H1 (cell line): ENCODE measurements around the gene IFNW1. TPM values are rescaled to one million over a fixed set of nuclear protein-coding genes. Genes with fewer than 3 reads are reported as not detected.
"Not testable (repeated sequence)": the region's sequence is repeated elsewhere in the genome, so short reads cannot be mapped to it uniquely, and the experiment has no call there.

Experiments used
- CTCF ChIA-PET: fragments of 300-600 bp; sonication (Branson Sonifier 250); formaldehyde crosslinking; loops from one replicate; lab custom pipeline; 2021; ENCODE audit not compliant: partially characterized antibody; lab: Charles Lee
- POLR2A ChIA-PET: fragments of 300-600 bp; sonication (Branson Sonifier 250); formaldehyde crosslinking; loops from one replicate; lab custom pipeline; 2021; ENCODE audit warnings: inconsistent platforms; ENCODE audit not compliant: partially characterized antibody; lab: Charles Lee
- DNase-seq, 2 experiments: peaks; one replicate each; pipeline versions ENCODE4 v3.0.0 to v3.0.0-alpha.2; 2010 to 2022; ENCODE audit warnings: low spot score in 2 of 2, low read depth in 1 of 2, mixed read lengths in 1 of 2
- FAIRE-seq: peaks from 2 replicates; lab custom pipeline; 2011; peaks lifted over from hg19 to GRCh38; lab: Jason Lieb, UNC
- H2AFZ ChIP-seq: 2 replicates; pipeline ENCODE4 v1.8.1; 2012; ENCODE audit warnings: low read length, inconsistent platforms
- H2AK5ac ChIP-seq: 2 replicates; pipeline ENCODE4 v1.6.1; 2013; ENCODE audit warnings: low read depth, low read length
- H2BK120ac ChIP-seq: replicated peaks from 2 replicates; pipeline ENCODE3; 2013; ENCODE audit warnings: low read depth, low read length, inconsistent platforms
- H2BK12ac ChIP-seq: 2 replicates; pipeline ENCODE4 v1.6.1; 2013; ENCODE audit warnings: low read depth, low read length
- H2BK15ac ChIP-seq: 2 replicates; pipeline ENCODE4 v1.6.1; 2013; ENCODE audit warnings: low read length
- H2BK20ac ChIP-seq: 2 replicates; pipeline ENCODE4 v1.6.1; 2013; ENCODE audit warnings: low read length
- H2BK5ac ChIP-seq: 2 replicates; pipeline ENCODE4 v1.6.1; 2013; ENCODE audit warnings: low read depth, low read length
- H3K14ac ChIP-seq: 2 replicates; pipeline ENCODE4 v1.6.1; 2013; ENCODE audit warnings: inconsistent platforms; ENCODE audit not compliant: insufficient read length
- H3K18ac ChIP-seq: 2 replicates; pipeline ENCODE4 v1.6.1; 2013; ENCODE audit warnings: low read length; ENCODE audit errors: extremely low read depth
- H3K23ac ChIP-seq: 2 replicates; pipeline ENCODE4 v1.6.1; 2013; ENCODE audit warnings: inconsistent platforms; ENCODE audit not compliant: insufficient read length
- H3K23me2 ChIP-seq: 2 replicates; pipeline ENCODE4 v1.6.1; 2013; ENCODE audit warnings: low read depth, low read length
- H3K27ac ChIP-seq: 2 replicates; pipeline ENCODE4 v1.6.1; 2011; ENCODE audit warnings: low read depth, low read length, inconsistent platforms
- H3K27me3 ChIP-seq, 4 experiments: replicated peaks in 1 of 4; 1 replicate in 1 of 4; 2 replicates in 3 of 4; pipeline versions ENCODE4 v1.6.1 to v1.8.1; 2011 to 2013; ENCODE audit warnings: low read length in 3 of 4, mild to moderate bottlenecking in 3 of 4, inconsistent platforms in 2 of 4, mixed read lengths in 2 of 4, moderate library complexity in 1 of 4; ENCODE audit not compliant: control insufficient read depth in 3 of 4, insufficient read depth in 3 of 4; ENCODE audit errors: extremely low read depth in 1 of 4
- H3K36me3 ChIP-seq, 4 experiments: 2 replicates each; pipeline versions ENCODE4 v1.6.1 to v1.8.1; 2011 to 2013; ENCODE audit warnings: mild to moderate bottlenecking in 4 of 4, low read length in 3 of 4, moderate library complexity in 2 of 4, control low read depth in 1 of 4, inconsistent platforms in 1 of 4; ENCODE audit not compliant: insufficient read depth in 4 of 4, control insufficient read depth in 2 of 4
- H3K4ac ChIP-seq: replicated peaks from 2 replicates; pipeline ENCODE3; 2013; ENCODE audit warnings: low read length, low read depth, mixed read lengths, inconsistent platforms; ENCODE audit not compliant: insufficient read length
- H3K4me1 ChIP-seq, 4 experiments: replicated peaks in 1 of 4; 1 replicate in 1 of 4; 2 replicates in 3 of 4; pipeline versions ENCODE4 v1.6.1 to v1.8.1; 2011 to 2013; ENCODE audit warnings: low read length in 3 of 4, inconsistent platforms in 2 of 4, mixed read lengths in 1 of 4; ENCODE audit not compliant: insufficient read depth in 4 of 4, control insufficient read depth in 3 of 4
- H3K4me2 ChIP-seq, 2 experiments: 2 replicates each; pipeline versions ENCODE4 v1.6.1 to v1.8.1; 2011 to 2013; ENCODE audit warnings: low read depth in 2 of 2, low read length in 2 of 2, control low read depth in 1 of 2, inconsistent platforms in 1 of 2, mild to moderate bottlenecking in 1 of 2; ENCODE audit not compliant: insufficient read depth in 1 of 2
- H3K4me3 ChIP-seq, 4 experiments: fragments of 200-600, 300-600 bp in 1 of 4; sonication (generic), shearing (Covaris generic), sonication (Bioruptor Twin) in 1 of 4; 2 replicates each; pipeline versions ENCODE4 v1.5.1 to v1.8.1; 2011 to 2016; ENCODE audit warnings: low read length in 4 of 4, low read depth in 3 of 4, control low read depth in 2 of 4, inconsistent platforms in 2 of 4, mild to moderate bottlenecking in 2 of 4, mixed read lengths in 1 of 4, moderate library complexity in 1 of 4; ENCODE audit not compliant: insufficient read depth in 2 of 4; ENCODE audit errors: extremely low read depth in 1 of 4
- H3K56ac ChIP-seq: replicated peaks from 2 replicates; pipeline ENCODE3; 2013; ENCODE audit warnings: low read depth, mild to moderate bottlenecking, mixed read lengths, low read length, inconsistent platforms; ENCODE audit not compliant: insufficient read length
- H3K79me1 ChIP-seq: 2 replicates; pipeline ENCODE4 v1.6.1; 2013; ENCODE audit warnings: low read depth, low read length, control low read depth
- H3K79me2 ChIP-seq, 2 experiments: 2 replicates each; pipeline versions ENCODE4 v1.6.1 to v1.8.1; 2012 to 2013; ENCODE audit warnings: low read length in 2 of 2, mild to moderate bottlenecking in 2 of 2, inconsistent platforms in 1 of 2; ENCODE audit not compliant: insufficient read depth in 2 of 2, control insufficient read depth in 1 of 2
- H3K9ac ChIP-seq, 4 experiments: replicated peaks in 1 of 4; 1 replicate in 1 of 4; 2 replicates in 3 of 4; pipeline versions ENCODE4 v1.6.1 to v1.8.1; 2011 to 2013; ENCODE audit warnings: low read depth in 3 of 4, low read length in 3 of 4, control low read depth in 2 of 4, mild to moderate bottlenecking in 2 of 4, moderate library complexity in 2 of 4, inconsistent platforms in 1 of 4; ENCODE audit errors: extremely low read depth in 1 of 4
- H3K9me3 ChIP-seq, 2 experiments: 2 replicates each; pipeline versions ENCODE4 v1.6.1 to v1.8.1; 2012 to 2013; ENCODE audit warnings: mild to moderate bottlenecking in 2 of 2, moderate library complexity in 2 of 2, control low read depth in 1 of 2, inconsistent platforms in 1 of 2, low read depth in 1 of 2, low read length in 1 of 2, mixed read lengths in 1 of 2; ENCODE audit not compliant: insufficient read depth in 2 of 2
- H4K20me1 ChIP-seq, 2 experiments: replicated peaks in 1 of 2; 2 replicates each; pipeline versions ENCODE3 to v1.8.1; 2011 to 2013; ENCODE audit warnings: inconsistent platforms in 2 of 2, low read length in 2 of 2, mild to moderate bottlenecking in 1 of 2; ENCODE audit not compliant: insufficient read depth in 2 of 2, control insufficient read depth in 1 of 2
- H4K5ac ChIP-seq: 2 replicates; pipeline ENCODE4 v1.6.1; 2013; ENCODE audit warnings: low read length, low read depth, mixed read lengths, inconsistent platforms; ENCODE audit not compliant: insufficient read length
- H4K8ac ChIP-seq: 2 replicates; pipeline ENCODE4 v1.8.0; 2013; ENCODE audit warnings: mild to moderate bottlenecking, moderate library complexity, low read length, inconsistent platforms; ENCODE audit not compliant: insufficient read depth; ENCODE audit errors: extremely low read depth
- H4K91ac ChIP-seq: replicated peaks from 2 replicates; pipeline ENCODE3; 2013; ENCODE audit warnings: low read length, mixed read lengths, inconsistent platforms; ENCODE audit not compliant: insufficient read length
- CTCF ChIP-seq, 3 experiments: IDR thresholded peaks; 1 replicate in 2 of 3; 2 replicates in 1 of 3; pipeline versions ENCODE4 v1.5.1 to v1.6.1; 2011; ENCODE audit warnings: low read length in 3 of 3, mild to moderate bottlenecking in 3 of 3, inconsistent platforms in 2 of 3, low read depth in 1 of 3, moderate library complexity in 1 of 3; ENCODE audit not compliant: insufficient read depth in 1 of 3; ENCODE audit errors: control extremely low read depth in 1 of 3
- RAD21 ChIP-seq, 2 experiments: IDR thresholded peaks in 1 of 2; conservative IDR thresholded peaks in 1 of 2; 2 replicates each; pipeline ENCODE4 v1.6.1; 2011; ENCODE audit warnings: low read depth in 2 of 2, low read length in 2 of 2, improper control_type of control experiment in 1 of 2, inconsistent platforms in 1 of 2, mild to moderate bottlenecking in 1 of 2, moderate library complexity in 1 of 2
- WGBS, 2 experiments: shearing (Covaris generic) in 1 of 2; methylation state at CpG; one replicate each; pipeline versions ENCODE4 v1.1.6 to v1.1.7; 2013 to 2015; ENCODE audit warnings: low lambda C conversion rate in 2 of 2, mixed read lengths in 2 of 2, inconsistent platforms in 1 of 2, low coverage in 1 of 2, missing lambda C conversion rate in 1 of 2; ENCODE audit not compliant: insufficient replicate concordance in 2 of 2, insufficient coverage in 1 of 2, insufficient read length in 1 of 2; ENCODE audit errors: extremely low coverage in 1 of 2, missing lambda C conversion rate in 1 of 2; 5-methylcytosine and 5-hydroxymethylcytosine counted together
- polyA plus RNA-seq, 7 experiments: library from polyadenylated mRNA; depleted of rRNA in 3 of 7; stranded (reverse) in 5 of 7; unstranded in 2 of 7; fragments of >200 nt in 5 of 7; fragments of 200-250 nt in 2 of 7; gene quantifications; 1 replicate in 5 of 7; 2 replicates in 1 of 7; 4 replicates in 1 of 7; pipeline versions ENCODE4 v1.2.1 to v1.2.3, GENCODE V29; 2011 to 2013; ENCODE audit warnings: missing spikeins in 2 of 7, mixed read lengths in 2 of 7
- total RNA-seq: library from RNA; stranded (reverse); fragmentation: NEBNext Ultra II Directional; extraction: Animal tissue kit (Norgen Biotek cat#: 25700); gene quantifications from 2 replicates; pipeline ENCODE4 v1.2.1, GENCODE V29; 2021

Gene IFNW1
- total and polyA plus RNA-seq, 2 of the 8 experiments (the other 6 are each of a cell fraction or from before 2014, with no cell fraction given): not detected

- CTCF ChIA-PET: interaction anchor here (0.7 to 2.6 kb wide), 37 partner anchors 9 to 611 kb away, joined by 3 to 15 read pairs (median 4); partner anchors contain the start of genes IFNA10 and IFNA8
- H4K8ac ChIP-seq, H3K23ac ChIP-seq, H3K14ac ChIP-seq, H3K36me3 ChIP-seq, H3K4ac ChIP-seq, H3K9me3 ChIP-seq, H2AFZ ChIP-seq, H3K27me3 ChIP-seq, DNase-seq, H3K4me1 ChIP-seq, POLR2A ChIA-PET, H3K56ac ChIP-seq, H2BK20ac ChIP-seq, H2BK120ac ChIP-seq, H2AK5ac ChIP-seq, H3K9ac ChIP-seq, H3K18ac ChIP-seq, H3K79me2 ChIP-seq, H4K5ac ChIP-seq, H3K4me2 ChIP-seq, H3K27ac ChIP-seq, H4K91ac ChIP-seq, H4K20me1 ChIP-seq, H3K79me1 ChIP-seq, H2BK15ac ChIP-seq, H3K4me3 ChIP-seq, FAIRE-seq, H2BK5ac ChIP-seq, H2BK12ac ChIP-seq, H3K23me2 ChIP-seq: not testable (repeated sequence)
- 39% methylated on average over 4 of the region's 4 CpGs; no CpG with 5 or more reads in 1 of the 2 experiments for WGBS, 2 experiments
- peak; percentile 37 to 70 (median 58) for TF ChIP-seq CTCF (IDR thresholded peaks at IDR 0.05; ENCODE audit: control extremely low read depth in 1 of 3, insufficient read depth in 1 of 3, low read depth in 1 of 3, low read length in 3 of 3)
- TF ChIP-seq RAD21 (IDR thresholded peaks at IDR 0.05 in 1 of 2, conservative IDR thresholded peaks at IDR 0.05 in 1 of 2; ENCODE audit: low read depth in 2 of 2, low read length in 2 of 2): peak; percentile 53 to 62; a peak in 3 of 4 replicates
Measured at GRCh38 chr9:21182810-21183736, 41.4 kb upstream of the IFNW1 start.
